C4-2B (cell line): ENCODE data around the gene WASF2.

ENCODE experiments used
- ZFX ChIP-seq: fragments of 450-650 bp; IDR thresholded peaks from 2 replicates; pipeline ENCODE4 v1.6.1; 2017
- TF ChIP-seq, protein P1 (sequence below): fragments of 450-650 bp; conservative IDR thresholded peaks from 2 replicates; pipeline ENCODE4 v1.5.1; 2017; ENCODE audit warnings: mild to moderate bottlenecking

DNA sequence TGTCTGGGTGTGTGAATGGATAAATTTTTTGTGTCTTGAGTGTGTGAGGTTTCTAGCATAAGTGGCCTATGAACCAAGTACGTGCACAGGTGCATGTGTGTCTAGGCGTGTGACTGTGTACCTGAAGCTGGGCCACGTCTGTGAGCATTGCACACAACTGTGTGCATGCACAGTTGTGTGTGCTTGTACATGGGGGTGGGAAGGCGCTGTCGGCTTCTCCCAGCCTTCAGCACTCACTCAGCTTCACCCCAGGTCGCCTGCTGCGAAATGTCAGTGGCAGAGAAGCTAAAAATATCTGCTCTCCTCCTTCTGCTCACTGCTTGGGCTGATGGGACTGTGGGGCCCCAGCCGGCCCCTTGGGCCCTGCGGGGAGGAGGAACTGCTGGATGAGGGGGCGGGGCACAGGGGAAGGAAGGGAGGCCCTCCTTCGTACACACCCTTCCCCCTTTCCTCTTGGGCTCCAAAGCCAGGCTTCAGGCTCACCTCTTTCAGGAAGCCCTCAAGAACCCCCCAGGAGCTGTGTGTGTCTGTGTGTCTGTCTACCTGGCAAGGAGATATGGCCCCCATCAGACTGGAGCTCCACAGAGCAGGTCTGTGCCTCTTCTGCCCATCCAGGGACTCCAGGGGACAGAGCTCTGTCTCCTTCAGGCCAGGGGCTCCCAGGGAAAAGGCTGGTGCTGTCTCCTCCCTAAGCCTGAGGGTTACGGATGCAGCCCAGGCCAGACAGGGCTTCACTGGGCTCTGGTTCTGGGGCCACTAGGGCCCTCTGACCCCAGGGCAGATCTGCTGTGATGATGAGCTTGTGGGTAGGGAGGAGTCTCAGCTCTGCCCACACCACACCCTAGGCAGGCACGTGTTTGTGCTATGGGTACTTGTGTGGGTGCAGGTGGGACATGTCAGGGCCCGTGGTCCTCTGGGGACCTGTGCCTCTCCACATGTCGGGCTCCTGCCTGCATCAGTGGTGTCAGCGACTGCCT lies 35.6 kb upstream of the WASF2 start:
- no peak for TF ChIP-seq ZFX
- TF ChIP-seq, protein P1, sequence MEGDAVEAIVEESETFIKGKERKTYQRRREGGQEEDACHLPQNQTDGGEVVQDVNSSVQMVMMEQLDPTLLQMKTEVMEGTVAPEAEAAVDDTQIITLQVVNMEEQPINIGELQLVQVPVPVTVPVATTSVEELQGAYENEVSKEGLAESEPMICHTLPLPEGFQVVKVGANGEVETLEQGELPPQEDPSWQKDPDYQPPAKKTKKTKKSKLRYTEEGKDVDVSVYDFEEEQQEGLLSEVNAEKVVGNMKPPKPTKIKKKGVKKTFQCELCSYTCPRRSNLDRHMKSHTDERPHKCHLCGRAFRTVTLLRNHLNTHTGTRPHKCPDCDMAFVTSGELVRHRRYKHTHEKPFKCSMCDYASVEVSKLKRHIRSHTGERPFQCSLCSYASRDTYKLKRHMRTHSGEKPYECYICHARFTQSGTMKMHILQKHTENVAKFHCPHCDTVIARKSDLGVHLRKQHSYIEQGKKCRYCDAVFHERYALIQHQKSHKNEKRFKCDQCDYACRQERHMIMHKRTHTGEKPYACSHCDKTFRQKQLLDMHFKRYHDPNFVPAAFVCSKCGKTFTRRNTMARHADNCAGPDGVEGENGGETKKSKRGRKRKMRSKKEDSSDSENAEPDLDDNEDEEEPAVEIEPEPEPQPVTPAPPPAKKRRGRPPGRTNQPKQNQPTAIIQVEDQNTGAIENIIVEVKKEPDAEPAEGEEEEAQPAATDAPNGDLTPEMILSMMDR = no peak
